Gastroesophageal sphincter (tissue), 4 donors: Measurements from ENCODE around the gene RHOH. TPM values are rescaled to one million over a fixed set of nuclear protein-coding genes. Genes with fewer than 3 reads are reported as not detected.

Experiments
- ATAC-seq: fragments of 150-250 bp; one replicate; pipeline ENCODE4 v1.9.1; 2016; ENCODE audit warnings: mild to moderate bottlenecking, moderate library complexity
- H3K27ac ChIP-seq, 4 donors: fragments of 200-600 bp; sonication (generic) in 3 of 4; 1 replicate in 3 of 4; 2 replicates in 1 of 4; pipeline ENCODE4 v1.5.1; 2016 to 2019
- H3K27me3 ChIP-seq: fragments of 200-600 bp; sonication (generic); one replicate; pipeline ENCODE4 v1.5.1; 2019
- H3K36me3 ChIP-seq, 2 donors: fragments of 200-600 bp; sonication (generic); one replicate each; pipeline ENCODE4 v1.5.1; 2019; ENCODE audit warnings: control low read depth in 1 of 2
- H3K4me1 ChIP-seq, 3 donors: fragments of 200-600 bp; sonication (generic); 1 replicate in 2 of 3; 2 replicates in 1 of 3; pipeline ENCODE4 v1.5.1; 2016 to 2019; ENCODE audit warnings: control low read depth in 2 of 3
- H3K4me3 ChIP-seq, 2 donors: fragments of 200-600 bp; sonication (generic); one replicate each; pipeline ENCODE4 v1.5.1; 2019; ENCODE audit warnings: mild to moderate bottlenecking in 1 of 2, moderate library complexity in 1 of 2
- H3K9me3 ChIP-seq, 3 donors: fragments of 200-600 bp; sonication (generic); one replicate each; pipeline ENCODE4 v1.5.1; 2017 to 2019; ENCODE audit warnings: control low read depth in 2 of 3
- EP300 ChIP-seq: sonication (generic); formaldehyde crosslinking; IDR thresholded peaks from one replicate; pipeline ENCODE4 v1.6.1; 2017; ENCODE audit warnings: antibody characterized with exemption, mild to moderate bottlenecking
- POLR2A ChIP-seq, 2 donors: fragments of 450-650 bp; IDR thresholded peaks; one replicate each; pipeline ENCODE4 v1.6.1; 2017; ENCODE audit warnings: antibody characterized with exemption in 2 of 2, mild to moderate bottlenecking in 2 of 2, moderate library complexity in 1 of 2
- POLR2AphosphoS5 ChIP-seq: sonication (generic); formaldehyde crosslinking; IDR thresholded peaks from one replicate; pipeline ENCODE4 v1.6.1; 2017; ENCODE audit warnings: antibody characterized with exemption
- WGBS, 2 donors: methylation state at CpG; one replicate each; pipeline ENCODE4 v1.1.5; 2018; ENCODE audit warnings: low coverage in 1 of 2; 5-methylcytosine and 5-hydroxymethylcytosine counted together
- total RNA-seq, 4 donors: library from RNA; depleted of rRNA; stranded (reverse); fragments of >200 nt; gene quantifications; one replicate each; pipeline ENCODE4 v1.1.0, GENCODE V29; 2016
- TF ChIP-seq, protein P1 (sequence below), 4 experiments: fragments of 200-600 bp in 2 of 4; fragments of 450-650 bp in 2 of 4; sonication (generic) in 1 of 4; IDR thresholded peaks; one replicate each; pipeline ENCODE4 v1.5.1; 2017 to 2019; ENCODE audit warnings: antibody characterized with exemption in 4 of 4, mild to moderate bottlenecking in 2 of 4, moderate library complexity in 2 of 4

RHOH gene
- total RNA-seq, 4 donors from 2014 or later = 0.42 to 4.4 (median 1.0) TPM

DNA sequence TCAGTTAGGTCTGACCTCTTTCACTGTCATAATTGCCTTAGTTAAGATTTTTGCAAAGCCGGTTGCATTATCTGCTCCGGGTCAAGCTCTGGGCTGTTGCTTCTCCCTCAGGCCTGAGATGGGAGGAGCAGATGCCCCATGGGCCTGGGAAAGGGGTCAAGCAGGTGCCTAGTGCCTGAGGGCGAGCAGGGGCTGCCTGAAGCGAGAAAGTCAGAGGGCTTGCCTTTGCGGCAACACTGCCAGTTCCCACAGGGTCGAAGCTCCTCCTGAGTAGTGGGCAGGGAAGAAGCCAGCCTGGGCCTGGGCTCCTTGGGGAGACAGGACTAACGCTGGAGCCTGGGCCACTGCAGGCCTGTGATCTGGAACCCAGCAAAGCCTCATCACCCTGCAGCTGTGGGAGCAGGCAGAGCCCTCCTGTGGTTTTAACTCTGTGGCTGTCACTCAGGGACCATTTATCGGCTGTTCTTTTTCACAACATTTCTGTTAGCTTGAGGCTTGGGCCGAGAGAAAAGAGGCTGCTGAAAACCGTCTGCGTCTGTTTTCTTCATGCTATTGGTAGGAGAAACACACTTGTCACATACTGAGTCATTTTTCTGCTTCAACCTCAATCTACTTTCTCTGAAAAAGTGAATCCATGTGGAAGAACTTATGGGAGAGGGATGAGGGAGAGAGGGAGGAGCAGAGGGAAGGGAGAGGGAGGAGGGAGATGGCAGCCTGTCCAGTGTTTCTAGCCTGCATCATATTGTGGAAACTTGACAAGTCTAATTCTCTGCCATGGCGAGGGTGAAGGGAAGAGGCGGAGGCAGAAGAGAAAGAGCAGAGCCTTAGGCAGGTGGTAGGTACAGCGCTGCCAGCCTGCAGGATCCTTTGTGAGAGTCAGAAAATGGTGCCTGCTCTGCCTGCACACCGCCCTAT is 68.4 kb downstream of the RHOH start:
- no peaks in the 10 kb centered on the region for H3K27me3 ChIP-seq
- no peaks in the 10 kb centered on the region for H3K9me3 ChIP-seq
- WGBS, 2 donors = 61 to 81% methylated on average over 5 to 14 of the region's 15 CpGs
- no peak for TF ChIP-seq POLR2A (IDR thresholded peaks at IDR 0.05)
- no peak for TF ChIP-seq EP300
- no peak for TF ChIP-seq POLR2AphosphoS5
- TF ChIP-seq, protein P1, sequence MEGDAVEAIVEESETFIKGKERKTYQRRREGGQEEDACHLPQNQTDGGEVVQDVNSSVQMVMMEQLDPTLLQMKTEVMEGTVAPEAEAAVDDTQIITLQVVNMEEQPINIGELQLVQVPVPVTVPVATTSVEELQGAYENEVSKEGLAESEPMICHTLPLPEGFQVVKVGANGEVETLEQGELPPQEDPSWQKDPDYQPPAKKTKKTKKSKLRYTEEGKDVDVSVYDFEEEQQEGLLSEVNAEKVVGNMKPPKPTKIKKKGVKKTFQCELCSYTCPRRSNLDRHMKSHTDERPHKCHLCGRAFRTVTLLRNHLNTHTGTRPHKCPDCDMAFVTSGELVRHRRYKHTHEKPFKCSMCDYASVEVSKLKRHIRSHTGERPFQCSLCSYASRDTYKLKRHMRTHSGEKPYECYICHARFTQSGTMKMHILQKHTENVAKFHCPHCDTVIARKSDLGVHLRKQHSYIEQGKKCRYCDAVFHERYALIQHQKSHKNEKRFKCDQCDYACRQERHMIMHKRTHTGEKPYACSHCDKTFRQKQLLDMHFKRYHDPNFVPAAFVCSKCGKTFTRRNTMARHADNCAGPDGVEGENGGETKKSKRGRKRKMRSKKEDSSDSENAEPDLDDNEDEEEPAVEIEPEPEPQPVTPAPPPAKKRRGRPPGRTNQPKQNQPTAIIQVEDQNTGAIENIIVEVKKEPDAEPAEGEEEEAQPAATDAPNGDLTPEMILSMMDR (IDR thresholded peaks at IDR 0.05) = no peak
- H3K4me1 ChIP-seq = peaks cover 0 to 4% (median 0%) of the 10 kb centered on the region in 3 donors
- no peak overlapping the region for H3K27ac ChIP-seq
- H3K4me3 ChIP-seq = no peak overlapping the region
- H3K36me3 ChIP-seq = no peaks in the 10 kb centered on the region
- ATAC-seq = no peak

DNA sequence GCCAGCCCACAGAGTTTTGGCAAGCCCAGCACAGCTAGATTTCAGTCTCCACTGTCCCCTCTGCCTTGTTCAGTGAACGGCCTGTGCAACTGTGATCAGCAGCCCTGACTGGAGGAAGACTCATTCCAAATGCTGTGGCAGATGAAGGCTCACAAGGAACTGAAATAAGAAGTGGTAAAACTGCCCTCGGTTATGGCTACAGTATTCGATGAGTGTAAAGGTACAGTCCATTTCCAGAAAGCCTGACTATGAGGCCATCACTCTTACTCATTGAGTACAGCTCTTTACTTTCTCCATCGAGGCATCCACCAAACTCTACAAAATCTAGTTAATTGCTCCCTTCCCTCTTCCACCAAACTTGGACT is 69.1 kb downstream of the RHOH start:
- no peak overlapping the region for H3K4me3 ChIP-seq
- TF ChIP-seq POLR2A (IDR thresholded peaks at IDR 0.05) = no peak
- no peak for TF ChIP-seq POLR2AphosphoS5
- no peak for TF ChIP-seq EP300
- TF ChIP-seq, protein P1 (IDR thresholded peaks at IDR 0.05) = no peak
- 80 to 84% methylated on average over 4 of the region's 4 CpGs for WGBS, 2 donors
- no peak overlapping the region for H3K27ac ChIP-seq
- no peaks in the 10 kb centered on the region for H3K36me3 ChIP-seq
- H3K27me3 ChIP-seq = no peaks in the 10 kb centered on the region
- H3K9me3 ChIP-seq = no peaks in the 10 kb centered on the region
- ATAC-seq = no peak
- H3K4me1 ChIP-seq = peaks cover 0 to 4% (median 0%) of the 10 kb centered on the region in 3 donors

DNA sequence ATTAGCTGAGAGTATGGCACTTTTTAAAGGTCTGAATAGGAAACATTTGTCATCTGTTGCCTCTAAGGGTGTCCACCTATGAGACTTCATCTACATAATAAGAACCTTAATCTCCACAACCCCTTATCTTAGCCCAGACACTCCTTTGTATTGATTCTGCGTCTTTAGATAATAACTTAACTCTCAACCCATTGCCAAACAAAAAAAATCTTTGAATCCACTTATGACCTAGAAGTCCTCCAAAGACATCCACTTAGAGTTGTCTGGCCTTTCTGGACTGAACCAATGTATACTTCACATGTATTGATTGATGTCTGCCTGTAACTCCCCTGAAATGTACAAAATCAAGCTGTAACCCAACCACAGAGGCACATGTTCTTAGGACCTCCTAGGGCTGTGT is 72.3 kb downstream of the RHOH start:
- WGBS, 2 donors = 42 to 67% methylated on average over 1 of the region's 1 CpG
- Histone ChIP-seq H3K27ac (no peak overlapping the region), H3K9me3 (no peaks in the 10 kb centered on the region), H3K4me1 (peaks cover 0 to 4% (median 0%) of the 10 kb centered on the region in 3 donors), H3K36me3 (no peaks in the 10 kb centered on the region), H3K27me3 (no peaks in the 10 kb centered on the region), H3K4me3 (no peak overlapping the region)
- ATAC-seq = no peak
- TF ChIP-seq, protein P1 (IDR thresholded peaks at IDR 0.05) = no peak
- TF ChIP-seq POLR2A (IDR thresholded peaks at IDR 0.05) = no peak
- TF ChIP-seq POLR2AphosphoS5 = no peak
- TF ChIP-seq EP300 = no peak

GRCh38 chr4:40270609-40271008 is 73.8 kb downstream of the RHOH start:
- no peak overlapping the region for H3K27ac ChIP-seq
- H3K4me1 ChIP-seq = no peaks in the 10 kb centered on the region
- no peak overlapping the region for H3K4me3 ChIP-seq
- no peaks in the 10 kb centered on the region for H3K36me3 ChIP-seq
- H3K9me3 ChIP-seq = no peaks in the 10 kb centered on the region
- WGBS, 2 donors = 89% methylated on average over 8 of the region's 12 CpGs; no CpG with 5 or more reads in 1 of the 2 donors
- no peak for ATAC-seq
- H3K27me3 ChIP-seq = no peaks in the 10 kb centered on the region
- TF ChIP-seq EP300 (no peak), POLR2A (IDR thresholded peaks at IDR 0.05) (no peak), POLR2AphosphoS5 (no peak)
- TF ChIP-seq, protein P1 (IDR thresholded peaks at IDR 0.05) = no peak
